ENCODE data around the gene TEAD3.

Gene TEAD3

GRCh38 chr6:35534407-35535170 lies 37.7 kb upstream of the TEAD3 start:
- TF ChIP-seq, protein P1, sequence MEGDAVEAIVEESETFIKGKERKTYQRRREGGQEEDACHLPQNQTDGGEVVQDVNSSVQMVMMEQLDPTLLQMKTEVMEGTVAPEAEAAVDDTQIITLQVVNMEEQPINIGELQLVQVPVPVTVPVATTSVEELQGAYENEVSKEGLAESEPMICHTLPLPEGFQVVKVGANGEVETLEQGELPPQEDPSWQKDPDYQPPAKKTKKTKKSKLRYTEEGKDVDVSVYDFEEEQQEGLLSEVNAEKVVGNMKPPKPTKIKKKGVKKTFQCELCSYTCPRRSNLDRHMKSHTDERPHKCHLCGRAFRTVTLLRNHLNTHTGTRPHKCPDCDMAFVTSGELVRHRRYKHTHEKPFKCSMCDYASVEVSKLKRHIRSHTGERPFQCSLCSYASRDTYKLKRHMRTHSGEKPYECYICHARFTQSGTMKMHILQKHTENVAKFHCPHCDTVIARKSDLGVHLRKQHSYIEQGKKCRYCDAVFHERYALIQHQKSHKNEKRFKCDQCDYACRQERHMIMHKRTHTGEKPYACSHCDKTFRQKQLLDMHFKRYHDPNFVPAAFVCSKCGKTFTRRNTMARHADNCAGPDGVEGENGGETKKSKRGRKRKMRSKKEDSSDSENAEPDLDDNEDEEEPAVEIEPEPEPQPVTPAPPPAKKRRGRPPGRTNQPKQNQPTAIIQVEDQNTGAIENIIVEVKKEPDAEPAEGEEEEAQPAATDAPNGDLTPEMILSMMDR (IDR thresholded peaks at IDR 0.05; ENCODE audit: extremely low read depth, insufficient read depth, missing control alignments), result no peak
- DNase-seq (ENCODE audit: low spot score), result no peak
- in situ Hi-C loops (cut with MboI; ENCODE audit: low pct_unique_long_range_greater_than_20kb, low sequenced_read_pairs, unreplicated experiment), result no loop called here

- TF ChIP-seq, protein P1 (IDR thresholded peaks at IDR 0.05; ENCODE audit: extremely low read depth, insufficient read depth, missing control alignments), result no peak
- in situ Hi-C loops (cut with MboI; ENCODE audit: low pct_unique_long_range_greater_than_20kb, low sequenced_read_pairs, unreplicated experiment), result no loop called here
- no peak for DNase-seq (ENCODE audit: low spot score)
Measured at GRCh38 chr6:35533981-35534380, 37.1 kb upstream of the TEAD3 start.

DNA sequence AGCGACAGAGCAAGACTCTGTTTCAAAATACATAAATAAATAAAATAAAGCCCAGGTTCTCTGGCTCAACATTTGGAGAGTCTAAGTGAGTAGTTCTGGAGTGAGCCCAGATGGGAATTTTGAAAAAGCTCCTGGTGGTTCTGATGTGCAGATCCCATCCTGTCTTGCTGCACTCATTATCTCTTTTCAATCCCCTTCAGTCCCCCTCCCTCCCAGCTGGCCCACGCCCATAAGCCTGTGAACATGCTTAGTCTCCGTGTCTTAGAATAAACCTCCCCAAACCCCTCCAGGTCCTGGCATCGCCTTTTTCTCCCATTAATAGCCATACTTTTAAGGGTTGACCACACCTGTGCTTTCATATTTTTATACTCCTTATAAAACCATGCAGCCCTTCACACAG lies 35.2 kb upstream of the TEAD3 start:
- TF ChIP-seq, protein P1 (IDR thresholded peaks at IDR 0.05; ENCODE audit: extremely low read depth, insufficient read depth, missing control alignments), result no peak
- in situ Hi-C loops (cut with MboI; ENCODE audit: low pct_unique_long_range_greater_than_20kb, low sequenced_read_pairs, unreplicated experiment), result no loop called here
- DNase-seq (ENCODE audit: low spot score), result no peak

- in situ Hi-C loops (cut with MboI; ENCODE audit: low pct_unique_long_range_greater_than_20kb, low sequenced_read_pairs, unreplicated experiment), result no loop called here
- TF ChIP-seq, protein P1 (IDR thresholded peaks at IDR 0.05; ENCODE audit: extremely low read depth, insufficient read depth, missing control alignments), result no peak
- DNase-seq (ENCODE audit: low spot score), result no peak
Measured at GRCh38 chr6:35524380-35525020, 27.6 kb upstream of the TEAD3 start.

DNA sequence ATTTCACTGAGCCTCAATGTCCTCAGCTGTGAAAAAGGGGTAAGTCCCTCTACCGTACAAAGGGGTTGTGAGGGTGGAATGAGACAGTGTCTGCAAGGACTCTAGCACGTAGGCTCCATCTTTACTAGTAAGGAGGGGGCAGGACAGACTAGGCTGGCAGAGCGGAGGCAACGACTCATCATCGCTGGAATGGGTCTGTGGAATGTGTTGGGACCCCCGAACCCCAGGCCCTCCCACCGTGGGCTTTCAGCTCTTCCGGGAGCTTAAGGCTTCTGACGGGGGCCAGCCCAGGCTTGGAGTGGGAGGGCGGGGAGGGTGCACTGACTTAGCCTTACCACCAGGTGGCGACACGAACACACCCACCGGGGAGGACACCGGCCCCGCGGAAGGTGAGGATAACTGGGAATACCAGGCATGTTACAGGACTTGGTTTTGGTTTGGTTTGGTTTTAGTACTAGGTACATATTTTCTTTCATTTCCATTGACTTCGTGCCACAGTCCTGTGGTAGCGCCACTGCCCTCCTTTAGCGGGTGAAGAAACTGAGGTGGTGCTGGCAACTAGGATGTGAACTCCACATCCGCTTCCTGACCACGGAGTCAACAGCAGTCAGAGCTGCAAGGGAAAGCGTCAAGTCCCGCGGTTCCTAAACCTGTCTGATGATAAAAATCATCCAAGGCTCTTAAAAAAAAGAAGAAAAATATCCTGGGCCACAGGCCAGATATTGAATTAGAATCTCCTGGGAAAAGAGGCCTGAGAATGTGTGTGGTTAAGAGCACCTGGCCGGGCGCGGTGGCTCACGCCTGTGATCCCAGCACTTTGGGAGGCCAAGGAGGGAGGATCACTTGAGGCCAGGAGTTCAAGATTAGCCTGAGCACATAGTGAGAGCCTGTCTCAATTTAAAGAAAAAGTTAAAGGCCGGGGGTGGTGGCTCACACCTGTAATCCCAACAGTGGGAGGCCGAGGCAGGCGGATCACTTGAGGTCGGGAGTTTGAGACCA lies 26.1 kb upstream of the TEAD3 start:
- DNase-seq (ENCODE audit: low spot score), result peak; percentile 84
- TF ChIP-seq, protein P1 (IDR thresholded peaks at IDR 0.05; ENCODE audit: extremely low read depth, insufficient read depth, missing control alignments), result peak; percentile 93
- in situ Hi-C loops (cut with MboI; ENCODE audit: low pct_unique_long_range_greater_than_20kb, low sequenced_read_pairs, unreplicated experiment), result no loop called here

DNA sequence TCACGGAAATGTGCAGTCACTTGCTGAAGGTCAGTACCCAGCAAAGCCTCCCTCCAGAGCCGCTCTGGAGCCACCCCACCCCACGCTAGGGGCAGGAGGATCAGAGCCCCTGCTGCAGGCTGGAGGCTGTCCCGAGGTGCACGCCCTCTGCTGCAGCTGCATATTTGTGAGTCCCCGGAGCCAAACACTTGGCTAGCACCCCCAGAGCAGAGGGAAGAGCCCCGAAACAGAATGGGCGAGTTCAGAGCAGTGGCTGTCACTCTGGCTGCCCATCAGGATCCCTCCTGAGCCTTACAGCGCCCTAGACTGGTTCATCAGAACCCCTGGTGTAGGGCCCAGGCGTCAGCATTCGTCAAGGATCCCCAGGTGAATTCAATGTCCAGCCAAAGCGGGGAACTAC lies 25.3 kb upstream of the TEAD3 start:
- DNase-seq (ENCODE audit: low spot score), result no peak
- TF ChIP-seq, protein P1 (IDR thresholded peaks at IDR 0.05; ENCODE audit: extremely low read depth, insufficient read depth, missing control alignments), result no peak
- in situ Hi-C loops (cut with MboI; ENCODE audit: low pct_unique_long_range_greater_than_20kb, low sequenced_read_pairs, unreplicated experiment), result no loop called here

Measured in GM13977 (cell line).